Upper lobe of left lung (tissue), 4 donors: ENCODE results near the gene C11orf97.

ENCODE experiments used
- CTCF ChIP-seq, 6 experiments: fragments of 450-650 bp in 4 of 6; fragments of 200-600 bp in 2 of 6; sonication (generic) in 2 of 6; IDR thresholded peaks; one replicate each; pipeline ENCODE4 v1.5.1; 2016 to 2019; ENCODE audit warnings: antibody characterized with exemption in 6 of 6
- POLR2AphosphoS5 ChIP-seq, 2 donors: sonication (generic); formaldehyde crosslinking; IDR thresholded peaks; one replicate each; pipeline ENCODE4 v1.5.1; 2017; ENCODE audit warnings: antibody characterized with exemption in 2 of 2

- TF ChIP-seq POLR2AphosphoS5 (IDR thresholded peaks at IDR 0.05), result no peak
- TF ChIP-seq CTCF (IDR thresholded peaks at IDR 0.05), result no peak
These were observed 19.9 kb downstream of the C11orf97 start for GRCh38 chr11:94532211-94532610.
